Ishikawa (cell line): ENCODE measurements around the gene TP73.

ENCODE experiments used
- CEBPB ChIP-seq: IDR thresholded peaks from 2 replicates; pipeline ENCODE4 v1.6.1; 2012
- EGR1 ChIP-seq: IDR thresholded peaks from 2 replicates; pipeline ENCODE4 v1.6.1; 2012
- FOXM1 ChIP-seq: IDR thresholded peaks from 2 replicates; pipeline ENCODE4 v1.6.1; 2012; ENCODE audit warnings: low read depth, borderline replicate concordance
- TAF1 ChIP-seq: IDR thresholded peaks from 2 replicates; pipeline ENCODE4 v1.6.1; 2012; ENCODE audit warnings: low read depth, mild to moderate bottlenecking
- TCF12 ChIP-seq: IDR thresholded peaks from 2 replicates; pipeline ENCODE4 v1.6.1; 2012; ENCODE audit warnings: low read depth

DNA sequence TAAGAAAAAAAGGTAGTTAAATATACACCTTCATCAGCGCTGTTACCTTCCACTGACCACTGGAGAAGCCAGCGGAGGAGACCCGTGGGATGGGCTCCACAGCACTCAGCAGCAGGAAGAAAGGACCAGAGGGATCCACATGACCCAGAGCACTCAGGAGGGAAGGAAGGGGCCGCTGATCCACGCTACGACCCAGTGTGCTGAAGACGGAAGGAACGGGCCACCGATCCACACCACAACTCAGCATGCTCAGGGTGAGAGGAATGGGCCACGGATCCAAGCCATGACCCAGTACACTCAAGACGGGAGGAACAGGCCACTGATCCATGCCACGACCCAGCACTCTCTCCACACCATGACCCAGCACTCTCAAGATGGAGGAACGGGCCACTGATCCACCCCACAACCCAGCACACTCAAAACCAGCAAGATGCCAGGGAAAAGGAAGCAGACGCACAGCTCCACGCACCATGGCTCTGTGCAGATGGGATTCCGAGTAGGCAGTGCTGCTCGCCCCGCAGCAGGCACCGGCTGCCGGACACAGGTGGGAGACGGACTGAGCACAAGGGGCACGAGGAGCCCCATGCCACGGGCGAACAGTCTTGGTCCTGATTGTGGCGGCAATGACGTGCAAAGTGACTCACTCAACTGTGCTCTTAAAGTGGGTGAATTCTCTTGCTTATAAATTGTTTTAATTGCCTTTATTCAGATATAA, 11.1 kb upstream of the TP73 start:
- TF ChIP-seq EGR1 (no peak), FOXM1 (no peak), CEBPB (no peak), TCF12 (no peak), TAF1 (no peak)
